ENCODE results near the gene MLIP. TPM values are rescaled to one million over a fixed set of nuclear protein-coding genes. Genes with fewer than 3 reads are reported as not detected.

Gene MLIP
- total RNA-seq, 2 donors from 2014 or later: not detected

- no peaks in the 10 kb centered on the region for H3K9me3 ChIP-seq (ENCODE audit: control insufficient read depth, low read length)
- H3K4me1 ChIP-seq (ENCODE audit: control insufficient read depth, insufficient read depth, low read length): no peaks in the 10 kb centered on the region
- Mint-ChIP-seq H3K4me3 (no peak overlapping the region), H3K9me3 (no peaks in the 10 kb centered on the region), H3K27me3 (ENCODE audit: insufficient read depth) (no peaks in the 10 kb centered on the region), H3K36me3 (ENCODE audit: low read depth) (no peaks in the 10 kb centered on the region), H3K27ac (no peak overlapping the region), H3K4me1 (no peaks in the 10 kb centered on the region)
- H3K27ac ChIP-seq (ENCODE audit: low read depth, low read length): no peak overlapping the region
- TF ChIP-seq, protein P1, sequence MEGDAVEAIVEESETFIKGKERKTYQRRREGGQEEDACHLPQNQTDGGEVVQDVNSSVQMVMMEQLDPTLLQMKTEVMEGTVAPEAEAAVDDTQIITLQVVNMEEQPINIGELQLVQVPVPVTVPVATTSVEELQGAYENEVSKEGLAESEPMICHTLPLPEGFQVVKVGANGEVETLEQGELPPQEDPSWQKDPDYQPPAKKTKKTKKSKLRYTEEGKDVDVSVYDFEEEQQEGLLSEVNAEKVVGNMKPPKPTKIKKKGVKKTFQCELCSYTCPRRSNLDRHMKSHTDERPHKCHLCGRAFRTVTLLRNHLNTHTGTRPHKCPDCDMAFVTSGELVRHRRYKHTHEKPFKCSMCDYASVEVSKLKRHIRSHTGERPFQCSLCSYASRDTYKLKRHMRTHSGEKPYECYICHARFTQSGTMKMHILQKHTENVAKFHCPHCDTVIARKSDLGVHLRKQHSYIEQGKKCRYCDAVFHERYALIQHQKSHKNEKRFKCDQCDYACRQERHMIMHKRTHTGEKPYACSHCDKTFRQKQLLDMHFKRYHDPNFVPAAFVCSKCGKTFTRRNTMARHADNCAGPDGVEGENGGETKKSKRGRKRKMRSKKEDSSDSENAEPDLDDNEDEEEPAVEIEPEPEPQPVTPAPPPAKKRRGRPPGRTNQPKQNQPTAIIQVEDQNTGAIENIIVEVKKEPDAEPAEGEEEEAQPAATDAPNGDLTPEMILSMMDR (conservative IDR thresholded peaks at IDR 0.05): no peak
- H3K9ac ChIP-seq (ENCODE audit: extremely low read depth, low read length, poor library complexity, severe bottlenecking): no peak overlapping the region
- no peak for DNase-seq
- no peaks in the 10 kb centered on the region for H3K27me3 ChIP-seq (ENCODE audit: control insufficient read depth, insufficient read depth, low read length, poor library complexity, severe bottlenecking)
- H3K4me3 ChIP-seq (ENCODE audit: low read length): no peak overlapping the region
- no peaks in the 10 kb centered on the region for H3K36me3 ChIP-seq (ENCODE audit: control insufficient read depth, insufficient read depth, low read length)
Observed at GRCh38 chr6:54286141-54286540, 174.9 kb downstream of the MLIP start.

DNA sequence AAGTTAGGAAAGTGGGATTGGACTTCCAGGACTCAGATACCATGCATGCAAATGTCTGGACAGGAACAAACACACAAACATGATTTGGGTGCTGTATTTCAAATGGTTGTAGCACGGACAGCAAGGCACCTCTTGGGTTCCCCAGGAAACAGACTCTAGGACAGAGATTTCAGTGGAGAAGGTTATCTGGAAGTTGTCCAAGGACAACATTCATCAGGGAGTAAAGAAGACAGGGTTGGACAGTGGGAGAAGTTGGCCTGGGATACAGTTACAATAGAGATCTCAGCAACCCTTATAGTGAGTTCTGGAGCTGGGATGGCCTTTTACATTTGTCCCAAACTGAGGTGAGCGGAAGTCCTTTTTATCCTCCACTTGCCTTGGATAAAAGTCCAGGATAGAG is 177.2 kb downstream of the MLIP start:
- Mint-ChIP-seq H3K4me1 (peaks cover 2% of the 10 kb centered on the region), H3K9me3 (no peaks in the 10 kb centered on the region), H3K4me3 (no peak overlapping the region), H3K27me3 (ENCODE audit: insufficient read depth) (no peaks in the 10 kb centered on the region), H3K27ac (no peak overlapping the region), H3K36me3 (ENCODE audit: low read depth) (no peaks in the 10 kb centered on the region)
- Histone ChIP-seq H3K27me3 (ENCODE audit: control insufficient read depth, insufficient read depth, low read length, poor library complexity, severe bottlenecking) (no peaks in the 10 kb centered on the region), H3K9me3 (ENCODE audit: control insufficient read depth, low read length) (no peaks in the 10 kb centered on the region), H3K4me1 (ENCODE audit: control insufficient read depth, insufficient read depth, low read length) (no peaks in the 10 kb centered on the region), H3K27ac (ENCODE audit: low read depth, low read length) (no peak overlapping the region), H3K36me3 (ENCODE audit: control insufficient read depth, insufficient read depth, low read length) (no peaks in the 10 kb centered on the region), H3K9ac (ENCODE audit: extremely low read depth, low read length, poor library complexity, severe bottlenecking) (no peak overlapping the region), H3K4me3 (ENCODE audit: low read length) (no peak overlapping the region)
- DNase-seq: no peak
- WGBS, 2 experiments (ENCODE audit: insufficient coverage in 1 of 2, insufficient read length in 1 of 2): 94 to 100% methylated on average over 2 of the region's 2 CpGs
- TF ChIP-seq, protein P1 (conservative IDR thresholded peaks at IDR 0.05): no peak

DNA sequence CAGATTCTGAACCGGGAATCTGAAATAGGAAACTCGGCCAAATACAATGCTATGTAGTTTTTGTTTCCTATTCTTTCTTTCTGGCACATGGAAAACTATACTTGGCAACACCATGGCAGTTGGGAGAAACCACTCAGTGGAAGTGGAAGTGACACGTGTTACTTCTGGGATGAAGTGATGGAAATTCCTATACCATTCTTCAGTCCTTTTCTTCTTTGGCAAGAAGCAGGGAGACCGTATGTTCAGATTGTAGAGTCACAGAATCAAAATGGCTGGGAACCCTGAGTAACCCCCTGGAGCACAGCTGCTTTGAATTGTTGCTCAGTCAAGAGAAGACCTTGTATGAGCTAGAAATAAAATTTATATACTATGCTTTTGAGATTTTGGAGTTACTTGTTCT is 178.2 kb downstream of the MLIP start:
- no peaks in the 10 kb centered on the region for H3K27me3 Mint-ChIP-seq (ENCODE audit: insufficient read depth)
- H3K36me3 Mint-ChIP-seq (ENCODE audit: low read depth): no peaks in the 10 kb centered on the region
- no peak overlapping the region for H3K27ac ChIP-seq (ENCODE audit: low read depth, low read length)
- 86 to 93% methylated on average over 3 to 4 of the region's 4 CpGs for WGBS, 2 experiments (ENCODE audit: insufficient coverage in 1 of 2, insufficient read length in 1 of 2)
- TF ChIP-seq, protein P1 (conservative IDR thresholded peaks at IDR 0.05): no peak
- no peak overlapping the region for H3K4me3 ChIP-seq (ENCODE audit: low read length)
- H3K9me3 Mint-ChIP-seq: no peaks in the 10 kb centered on the region
- no peaks in the 10 kb centered on the region for H3K4me1 ChIP-seq (ENCODE audit: control insufficient read depth, insufficient read depth, low read length)
- no peaks in the 10 kb centered on the region for H3K9me3 ChIP-seq (ENCODE audit: control insufficient read depth, low read length)
- H3K27ac Mint-ChIP-seq: no peak overlapping the region
- H3K9ac ChIP-seq (ENCODE audit: extremely low read depth, low read length, poor library complexity, severe bottlenecking): no peak overlapping the region
- H3K36me3 ChIP-seq (ENCODE audit: control insufficient read depth, insufficient read depth, low read length): no peaks in the 10 kb centered on the region
- no peak overlapping the region for H3K4me3 Mint-ChIP-seq
- no peaks in the 10 kb centered on the region for H3K27me3 ChIP-seq (ENCODE audit: control insufficient read depth, insufficient read depth, low read length, poor library complexity, severe bottlenecking)
- H3K4me1 Mint-ChIP-seq: peaks cover 2% of the 10 kb centered on the region
- DNase-seq: no peak

All from endodermal cell (in vitro differentiated cells).